A549 (cell line): ENCODE results near the gene ADM2. TPM values are rescaled to one million over a fixed set of nuclear protein-coding genes. Genes with fewer than 3 reads are reported as not detected.

ENCODE experiments used
- ATAC-seq, 2 experiments: fragments of 200-7000 bp in 1 of 2; fragments of >200 bp in 1 of 2; cut with Nextera tagmentation in 1 of 2; cut with Tn5 transposase in 1 of 2; 3 replicates each; pipeline versions ENCODE4 v1.8.0 to v1.9.1; 2018 to 2020; ENCODE audit warnings: mild to moderate bottlenecking in 1 of 2, moderate library complexity in 1 of 2
- CTCF ChIA-PET: fragments of 300-600 bp; sonication (Branson Sonifier 250); formaldehyde crosslinking; extraction: SDS; loops from one replicate; lab custom pipeline; 2021; ENCODE audit warnings: antibody characterized with exemption, inconsistent platforms; lab: Yijun Ruan, JAX
- POLR2A ChIA-PET: fragments of 350-600 bp; formaldehyde crosslinking; extraction: SDS; loops from one replicate; lab custom pipeline; 2021; ENCODE audit warnings: antibody characterized with exemption, inconsistent platforms; lab: Yijun Ruan, JAX
- DNase-seq, 2 experiments: peaks; one replicate each; pipeline versions ENCODE4 v3.0.0 to v3.0.0-alpha.2; 2011 to 2016; ENCODE audit warnings: low read depth in 1 of 2, low spot score in 1 of 2
- FAIRE-seq: peaks from 2 replicates; lab custom pipeline; 2011; peaks lifted over from hg19 to GRCh38; lab: Jason Lieb, UNC
- H3K27ac ChIP-seq, 2 experiments: fragments of >200 bp; sonication (Bioruptor Twin); formaldehyde crosslinking; 3 replicates each; pipeline ENCODE4 v1.5.1; 2016 to 2017
- H3K4me1 ChIP-seq: fragments of >200 bp; sonication (Bioruptor Twin); formaldehyde crosslinking; 3 replicates; pipeline ENCODE4 v1.6.1; 2016
- H3K4me2 ChIP-seq: fragments of >200 bp; sonication (Bioruptor Twin); formaldehyde crosslinking; 3 replicates; pipeline ENCODE4 v1.6.1; 2016
- H3K4me3 ChIP-seq: fragments of >200 bp; sonication (Bioruptor Twin); formaldehyde crosslinking; 3 replicates; pipeline ENCODE4 v1.5.1; 2016
- H3K9me3 ChIP-seq: fragments of >200 bp; sonication (Bioruptor Twin); formaldehyde crosslinking; 3 replicates; pipeline ENCODE4 v1.6.1; 2016
- EHMT2 ChIP-seq: fragments of 200-600 bp; sonication (generic); IDR thresholded peaks from 2 replicates; pipeline ENCODE4 v1.6.1; 2016; ENCODE audit warnings: antibody characterized with exemption, low read depth, mild to moderate bottlenecking, moderate library complexity
- ELK1 ChIP-seq: fragments of 150-350 bp; IDR thresholded peaks from 2 replicates; pipeline ENCODE4 v1.6.1; 2014; ENCODE audit warnings: low read depth, mild to moderate bottlenecking, low read length
- EP300 ChIP-seq, 2 experiments: fragments of >200 bp; sonication (Bioruptor Twin); formaldehyde crosslinking; IDR thresholded peaks; 2 replicates in 1 of 2; 3 replicates in 1 of 2; pipeline ENCODE4 v1.6.1; 2016 to 2017
- GATA3 ChIP-seq: IDR thresholded peaks from 2 replicates; pipeline ENCODE4 v1.6.1; 2012; ENCODE audit warnings: borderline replicate concordance
- HEYL ChIP-seq: fragments of 250-450 bp; sonication (Bioruptor Pico); IDR thresholded peaks from 2 replicates; pipeline ENCODE4 v1.8.0; 2021; ENCODE audit warnings: mild to moderate bottlenecking, moderate library complexity
- JUNB ChIP-seq: fragments of >200 bp; sonication (Bioruptor Twin); formaldehyde crosslinking; IDR thresholded peaks from 2 replicates; pipeline ENCODE4 v1.6.1; 2016
- KDM5A ChIP-seq: fragments of 200-600 bp; sonication (generic); IDR thresholded peaks from 2 replicates; pipeline ENCODE4 v1.6.1; 2016; ENCODE audit warnings: antibody characterized with exemption, mild to moderate bottlenecking
- MAX ChIP-seq: IDR thresholded peaks from 2 replicates; pipeline ENCODE4 v1.6.1; 2012
- NFE2L2 ChIP-seq: fragments of 150-350 bp; conservative IDR thresholded peaks from 2 replicates; pipeline ENCODE4 v1.6.1; 2014; ENCODE audit warnings: low read length
- NPAS2 ChIP-seq: fragments of 250-450 bp; sonication (Bioruptor Pico); IDR thresholded peaks from 2 replicates; pipeline ENCODE4 v1.8.0; 2022; ENCODE audit warnings: mild to moderate bottlenecking, moderate library complexity, borderline replicate concordance
- POLR2A ChIP-seq: IDR thresholded peaks from 2 replicates; pipeline ENCODE4 v1.6.1; 2012; ENCODE audit warnings: mild to moderate bottlenecking, low read length
- RARB ChIP-seq: fragments of 250-450 bp; sonication (Bioruptor Pico); IDR thresholded peaks from 2 replicates; pipeline ENCODE4 v1.8.0; 2021; ENCODE audit warnings: mild to moderate bottlenecking, moderate library complexity
- RCOR1 ChIP-seq: fragments of 150-350 bp; IDR thresholded peaks from 2 replicates; pipeline ENCODE4 v1.6.1; 2014; ENCODE audit warnings: antibody characterized with exemption, low read length, low read depth
- ZFP36 ChIP-seq: fragments of 450-650 bp; IDR thresholded peaks from 2 replicates; pipeline ENCODE4 v1.6.1; 2014; ENCODE audit warnings: borderline replicate concordance; ENCODE audit not compliant: partially characterized antibody
- WGBS: methylation state at CpG from one replicate; pipeline ENCODE4 v1.1.6; 2017; ENCODE audit errors: missing lambda C conversion rate; 5-methylcytosine and 5-hydroxymethylcytosine counted together
- polyA plus RNA-seq, 4 experiments: library from polyadenylated mRNA; depleted of rRNA in 3 of 4; stranded (reverse); fragments of >200 nt; fragmentation: RNase III in 1 of 4; extraction: RNeasy Plus Mini Kit Qiagen cat#74134 plus additional on column Dnase treatment in 1 of 4; gene quantifications; 2 replicates in 3 of 4; 3 replicates in 1 of 4; pipeline ENCODE4 v1.2.3, GENCODE V29; 2011 to 2017
- TF ChIP-seq, protein P1 (sequence below): fragments of >200 bp; sonication (Bioruptor Twin); formaldehyde crosslinking; IDR thresholded peaks from 2 replicates; pipeline ENCODE4 v1.6.1; 2016
- TF ChIP-seq, protein P2 (sequence below): IDR thresholded peaks from 2 replicates; pipeline ENCODE4 v1.6.1; 2012; ENCODE audit warnings: low read depth, borderline replicate concordance
- TF ChIP-seq, protein P3 (sequence below): fragments of 250-450 bp; sonication (Bioruptor Pico); IDR thresholded peaks from 2 replicates; pipeline ENCODE4 v1.5.0; 2021; ENCODE audit warnings: mild to moderate bottlenecking, moderate library complexity, borderline replicate concordance
- TF ChIP-seq, protein P4 (sequence below): IDR thresholded peaks from 2 replicates; pipeline ENCODE4 v1.6.1; 2012
- TF ChIP-seq, protein P5 (sequence below): fragments of 250-450 bp; sonication (Bioruptor Pico); IDR thresholded peaks from 2 replicates; pipeline ENCODE4 v1.5.0; 2020; ENCODE audit warnings: low read depth, mild to moderate bottlenecking, moderate library complexity

The ADM2 gene
- polyA plus RNA-seq, 2 of the 4 experiments (the other 2 are of a cell fraction), result 0.50 to 1.1 TPM

DNA sequence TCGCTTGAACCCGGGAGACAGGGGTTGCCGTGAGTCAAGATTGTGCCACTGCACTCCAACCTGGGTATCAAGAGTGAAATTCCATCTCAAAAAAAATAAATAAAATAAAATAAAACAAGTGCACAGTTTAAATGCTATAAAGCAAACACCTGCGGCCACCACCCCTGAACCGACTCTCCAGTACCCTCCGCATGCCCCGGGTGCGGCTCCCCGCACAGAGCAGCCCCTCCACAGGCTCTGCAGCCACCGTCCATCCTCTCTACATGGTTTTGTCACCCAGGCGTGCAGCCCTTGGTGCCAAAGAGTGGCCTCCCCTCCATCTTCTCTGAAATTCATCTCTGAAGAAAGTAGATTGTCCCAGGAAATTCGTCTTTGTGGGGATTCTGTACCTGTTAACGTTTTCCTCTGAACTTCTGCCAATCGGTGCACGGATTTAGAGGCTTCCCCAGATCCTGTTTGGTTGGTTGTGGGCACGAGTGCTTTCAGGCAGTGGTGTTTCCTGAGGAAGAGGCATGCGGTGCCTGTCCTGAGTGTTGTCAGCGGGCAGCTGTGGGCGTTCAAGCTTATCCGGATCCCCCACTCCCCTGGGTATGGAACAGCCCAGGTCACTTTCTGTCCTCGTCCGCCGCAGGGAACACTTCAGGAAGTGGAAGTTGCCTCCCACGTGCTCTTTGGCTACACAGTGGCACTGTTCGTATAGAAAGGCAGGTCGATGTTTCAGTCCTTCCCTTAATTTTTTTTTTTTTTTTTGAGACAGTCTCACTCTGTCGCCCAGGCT lies 9.4 kb downstream of the ADM2 start:
- CTCF ChIA-PET, result interaction anchor here (0.6 to 1.0 kb wide), 2 partner anchors 106 to 238 kb away, joined by 3 to 4 read pairs; no protein-coding TSS in a partner anchor
- ATAC-seq (no peak), FAIRE-seq (no peak), DNase-seq (no peak)
- Histone ChIP-seq H3K4me2 (no peak overlapping the region), H3K4me3 (no peak overlapping the region), H3K27ac (no peak overlapping the region), H3K4me1 (peaks cover 10% of the 10 kb centered on the region; the same call in 2 of the 3 replicates), H3K9me3 (no peaks in the 10 kb centered on the region)
- no peak for TF ChIP-seq KDM5A
- TF ChIP-seq ELK1, result no peak
- TF ChIP-seq, protein P1, sequence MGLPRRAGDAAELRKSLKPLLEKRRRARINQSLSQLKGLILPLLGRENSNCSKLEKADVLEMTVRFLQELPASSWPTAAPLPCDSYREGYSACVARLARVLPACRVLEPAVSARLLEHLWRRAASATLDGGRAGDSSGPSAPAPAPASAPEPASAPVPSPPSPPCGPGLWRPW, result no peak
- TF ChIP-seq EP300 (IDR thresholded peaks at IDR 0.05), result no peak
- TF ChIP-seq POLR2A, result no peak
- TF ChIP-seq, protein P2, sequence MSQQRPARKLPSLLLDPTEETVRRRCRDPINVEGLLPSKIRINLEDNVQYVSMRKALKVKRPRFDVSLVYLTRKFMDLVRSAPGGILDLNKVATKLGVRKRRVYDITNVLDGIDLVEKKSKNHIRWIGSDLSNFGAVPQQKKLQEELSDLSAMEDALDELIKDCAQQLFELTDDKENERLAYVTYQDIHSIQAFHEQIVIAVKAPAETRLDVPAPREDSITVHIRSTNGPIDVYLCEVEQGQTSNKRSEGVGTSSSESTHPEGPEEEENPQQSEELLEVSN, result no peak
- no peak for TF ChIP-seq RCOR1
- no peak for TF ChIP-seq GATA3
- TF ChIP-seq, protein P3, sequence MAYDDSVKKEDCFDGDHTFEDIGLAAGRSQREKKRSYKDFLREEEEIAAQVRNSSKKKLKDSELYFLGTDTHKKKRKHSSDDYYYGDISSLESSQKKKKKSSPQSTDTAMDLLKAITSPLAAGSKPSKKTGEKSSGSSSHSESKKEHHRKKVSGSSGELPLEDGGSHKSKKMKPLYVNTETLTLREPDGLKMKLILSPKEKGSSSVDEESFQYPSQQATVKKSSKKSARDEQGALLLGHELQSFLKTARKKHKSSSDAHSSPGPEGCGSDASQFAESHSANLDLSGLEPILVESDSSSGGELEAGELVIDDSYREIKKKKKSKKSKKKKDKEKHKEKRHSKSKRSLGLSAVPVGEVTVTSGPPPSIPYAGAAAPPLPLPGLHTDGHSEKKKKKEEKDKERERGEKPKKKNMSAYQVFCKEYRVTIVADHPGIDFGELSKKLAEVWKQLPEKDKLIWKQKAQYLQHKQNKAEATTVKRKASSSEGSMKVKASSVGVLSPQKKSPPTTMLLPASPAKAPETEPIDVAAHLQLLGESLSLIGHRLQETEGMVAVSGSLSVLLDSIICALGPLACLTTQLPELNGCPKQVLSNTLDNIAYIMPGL (CRISPR knock-in tag), result no peak
- WGBS, result 74% methylated on average over 27 of the region's 27 CpGs
- POLR2A ChIA-PET, result no interaction called here

GRCh38 chr22:50497093-50497492 lies 15.8 kb downstream of the ADM2 start:
- peaks cover 7% of the 10 kb centered on the region; the same call in 1 of the 3 replicates for H3K4me1 ChIP-seq
- no peak overlapping the region for H3K27ac ChIP-seq
- ChIA-PET POLR2A (no interaction called here), CTCF (interaction anchor here (0.7 to 1.9 kb wide), 9 partner anchors 10 to 260 kb away, joined by 3 to 9 read pairs (median 5); partner anchors contain the start of gene MIOX)
- DNase-seq (no peak), FAIRE-seq (no peak), ATAC-seq (no peak)
- TF ChIP-seq, protein P3 (CRISPR knock-in tag), result no peak
- TF ChIP-seq NPAS2, result no peak
- TF ChIP-seq NFE2L2, result no peak
- no peak for TF ChIP-seq EHMT2
- TF ChIP-seq EP300 (IDR thresholded peaks at IDR 0.05), result no peak
- TF ChIP-seq MAX, result no peak
- TF ChIP-seq, protein P4, sequence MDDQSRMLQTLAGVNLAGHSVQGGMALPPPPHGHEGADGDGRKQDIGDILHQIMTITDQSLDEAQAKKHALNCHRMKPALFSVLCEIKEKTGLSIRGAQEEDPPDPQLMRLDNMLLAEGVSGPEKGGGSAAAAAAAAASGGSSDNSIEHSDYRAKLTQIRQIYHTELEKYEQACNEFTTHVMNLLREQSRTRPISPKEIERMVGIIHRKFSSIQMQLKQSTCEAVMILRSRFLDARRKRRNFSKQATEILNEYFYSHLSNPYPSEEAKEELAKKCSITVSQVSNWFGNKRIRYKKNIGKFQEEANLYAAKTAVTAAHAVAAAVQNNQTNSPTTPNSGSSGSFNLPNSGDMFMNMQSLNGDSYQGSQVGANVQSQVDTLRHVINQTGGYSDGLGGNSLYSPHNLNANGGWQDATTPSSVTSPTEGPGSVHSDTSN, result no peak
- TF ChIP-seq KDM5A, result no peak
- TF ChIP-seq, protein P5, sequence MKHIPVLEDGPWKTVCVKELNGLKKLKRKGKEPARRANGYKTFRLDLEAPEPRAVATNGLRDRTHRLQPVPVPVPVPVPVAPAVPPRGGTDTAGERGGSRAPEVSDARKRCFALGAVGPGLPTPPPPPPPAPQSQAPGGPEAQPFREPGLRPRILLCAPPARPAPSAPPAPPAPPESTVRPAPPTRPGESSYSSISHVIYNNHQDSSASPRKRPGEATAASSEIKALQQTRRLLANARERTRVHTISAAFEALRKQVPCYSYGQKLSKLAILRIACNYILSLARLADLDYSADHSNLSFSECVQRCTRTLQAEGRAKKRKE, result no peak
- no peak for TF ChIP-seq RARB
- no peak for TF ChIP-seq ZFP36
- TF ChIP-seq JUNB, result no peak
- TF ChIP-seq ELK1, result no peak
- no peak for TF ChIP-seq HEYL
- H3K4me2 ChIP-seq, result no peak overlapping the region
- no peak overlapping the region for H3K4me3 ChIP-seq
- H3K9me3 ChIP-seq, result no peaks in the 10 kb centered on the region
- WGBS, result 72% methylated on average over 6 of the region's 6 CpGs
